ENCODE results near the gene ADCY2.

DNA sequence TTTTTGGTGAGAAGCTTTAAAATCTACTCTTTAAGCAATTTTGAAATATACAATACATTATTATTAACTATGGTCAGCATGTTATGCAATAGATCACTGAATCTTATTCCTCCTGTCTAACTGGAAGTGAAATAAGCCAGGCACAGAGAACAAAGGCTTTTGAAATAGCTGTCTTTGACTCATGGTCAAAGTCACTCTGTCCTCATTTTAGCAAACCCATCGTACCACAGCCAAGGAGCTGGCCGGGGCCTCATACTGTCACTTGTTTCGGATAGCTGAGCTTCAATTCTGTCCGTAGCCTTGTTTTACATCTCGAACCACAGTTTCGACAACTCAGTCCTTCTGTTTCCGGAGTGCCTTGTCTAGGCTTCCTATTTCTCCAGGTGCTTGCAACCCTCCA lies 19.2 kb downstream of the ADCY2 start:
- TF ChIP-seq, protein P1, sequence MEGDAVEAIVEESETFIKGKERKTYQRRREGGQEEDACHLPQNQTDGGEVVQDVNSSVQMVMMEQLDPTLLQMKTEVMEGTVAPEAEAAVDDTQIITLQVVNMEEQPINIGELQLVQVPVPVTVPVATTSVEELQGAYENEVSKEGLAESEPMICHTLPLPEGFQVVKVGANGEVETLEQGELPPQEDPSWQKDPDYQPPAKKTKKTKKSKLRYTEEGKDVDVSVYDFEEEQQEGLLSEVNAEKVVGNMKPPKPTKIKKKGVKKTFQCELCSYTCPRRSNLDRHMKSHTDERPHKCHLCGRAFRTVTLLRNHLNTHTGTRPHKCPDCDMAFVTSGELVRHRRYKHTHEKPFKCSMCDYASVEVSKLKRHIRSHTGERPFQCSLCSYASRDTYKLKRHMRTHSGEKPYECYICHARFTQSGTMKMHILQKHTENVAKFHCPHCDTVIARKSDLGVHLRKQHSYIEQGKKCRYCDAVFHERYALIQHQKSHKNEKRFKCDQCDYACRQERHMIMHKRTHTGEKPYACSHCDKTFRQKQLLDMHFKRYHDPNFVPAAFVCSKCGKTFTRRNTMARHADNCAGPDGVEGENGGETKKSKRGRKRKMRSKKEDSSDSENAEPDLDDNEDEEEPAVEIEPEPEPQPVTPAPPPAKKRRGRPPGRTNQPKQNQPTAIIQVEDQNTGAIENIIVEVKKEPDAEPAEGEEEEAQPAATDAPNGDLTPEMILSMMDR (IDR thresholded peaks at IDR 0.05): no peak
- no peak for TF ChIP-seq POLR2A (IDR thresholded peaks at IDR 0.05)
